ENCODE data around the gene DDIT3.
"Not testable (repeated sequence)": the region's sequence is repeated elsewhere in the genome, so short reads cannot be mapped to it uniquely, and the experiment has no call there.

DDIT3 gene

GRCh38 chr12:57511588-57512325 lies 8.6 kb downstream of the DDIT3 start:
- no peak for DNase-seq

- no peak for DNase-seq
Measured at GRCh38 chr12:57511161-57511560, 9.2 kb downstream of the DDIT3 start.

- DNase-seq, result not testable (repeated sequence)
Measured at GRCh38 chr12:57507796-57508195, 12.5 kb downstream of the DDIT3 start.

- DNase-seq, result not testable (repeated sequence)
Measured at GRCh38 chr12:57506541-57506940, 13.8 kb downstream of the DDIT3 start.

- not testable (repeated sequence) for DNase-seq
Measured at GRCh38 chr12:57502311-57502969, 17.9 kb downstream of the DDIT3 start.

GRCh38 chr12:57500213-57500612 lies 20.1 kb downstream of the DDIT3 start:
- no peak for DNase-seq

GRCh38 chr12:57498571-57498970 lies 21.7 kb downstream of the DDIT3 start:
- DNase-seq, result no peak

GRCh38 chr12:57498132-57498502 lies 22.2 kb downstream of the DDIT3 start:
- DNase-seq, result no peak

- no peak for DNase-seq
Measured at GRCh38 chr12:57497223-57498131, 22.8 kb downstream of the DDIT3 start.

GRCh38 chr12:57496822-57497221 lies 23.5 kb downstream of the DDIT3 start:
- no peak for DNase-seq

- not testable (repeated sequence) for DNase-seq
Measured at GRCh38 chr12:57495051-57495701, 25.1 kb downstream of the DDIT3 start.

- no peak for DNase-seq
Measured at GRCh38 chr12:57491393-57492280, 28.7 kb downstream of the DDIT3 start.

- no peak for DNase-seq
Measured at GRCh38 chr12:57490126-57490525, 30.2 kb downstream of the DDIT3 start.

- no peak for DNase-seq
Measured at GRCh38 chr12:57489157-57489641, 31.1 kb downstream of the DDIT3 start.

GRCh38 chr12:57488402-57489156 lies 31.7 kb downstream of the DDIT3 start:
- no peak for DNase-seq

- DNase-seq, result peak; percentile 95
Measured at GRCh38 chr12:57487597-57488401, 32.5 kb downstream of the DDIT3 start, which contains the start of gene MARS1. MARS1 (plus strand) TSS chr12:57488068; CDS start chr12:57488091, 23 bp downstream.

GRCh38 chr12:57487055-57487596 lies 33.2 kb downstream of the DDIT3 start:
- no peak for DNase-seq

- DNase-seq, result no peak
Measured at GRCh38 chr12:57485695-57486094, 34.6 kb downstream of the DDIT3 start.

- no peak for DNase-seq
Measured at GRCh38 chr12:57483466-57483865, 36.8 kb downstream of the DDIT3 start.

- DNase-seq, result no peak
Measured at GRCh38 chr12:57481671-57482070, 38.6 kb downstream of the DDIT3 start.
